Osteocyte (in vitro differentiated cells): ENCODE results near the gene LMAN1. TPM values are rescaled to one million over a fixed set of nuclear protein-coding genes. Genes with fewer than 3 reads are reported as not detected.

Experiments
- DNase-seq: peaks from one replicate; pipeline ENCODE4 v3.0.0; 2021; ENCODE audit warnings: mixed read lengths; ENCODE audit not compliant: unreplicated experiment; ENCODE audit errors: extremely low spot score
- H3K27ac Mint-ChIP-seq: one replicate; pipeline ENCODE4 v1.8.0; 2021; ENCODE audit warnings: mild to moderate bottlenecking, mixed read lengths; ENCODE audit not compliant: unreplicated experiment
- H3K27me3 Mint-ChIP-seq: one replicate; pipeline ENCODE4 v1.8.0; 2021; ENCODE audit warnings: mixed read lengths; ENCODE audit not compliant: unreplicated experiment
- H3K36me3 Mint-ChIP-seq: one replicate; pipeline ENCODE4 v1.8.0; 2021; ENCODE audit warnings: mixed read lengths; ENCODE audit not compliant: unreplicated experiment
- H3K4me1 Mint-ChIP-seq: one replicate; pipeline ENCODE4 v1.8.0; 2021; ENCODE audit warnings: mixed read lengths; ENCODE audit not compliant: unreplicated experiment
- H3K4me3 Mint-ChIP-seq: one replicate; pipeline ENCODE4 v1.8.0; 2021; ENCODE audit warnings: mild to moderate bottlenecking, moderate library complexity, mixed read lengths; ENCODE audit not compliant: unreplicated experiment
- H3K9me3 Mint-ChIP-seq: one replicate; pipeline ENCODE4 v1.8.0; 2021; ENCODE audit warnings: mixed read lengths; ENCODE audit not compliant: unreplicated experiment
- total RNA-seq: library from RNA; stranded (reverse); gene quantifications from 2 replicates; pipeline ENCODE4 v1.2.1, GENCODE V29; 2021
- TF ChIP-seq, protein P1 (sequence below): fragments of 200-600 bp; sonication (generic); IDR thresholded peaks from 2 replicates; pipeline ENCODE4 v1.5.0; 2021; ENCODE audit warnings: antibody characterized with exemption, mild to moderate bottlenecking, moderate library complexity

The LMAN1 gene
- total RNA-seq, 1 donor from 2014 or later, result 93.2 TPM

DNA sequence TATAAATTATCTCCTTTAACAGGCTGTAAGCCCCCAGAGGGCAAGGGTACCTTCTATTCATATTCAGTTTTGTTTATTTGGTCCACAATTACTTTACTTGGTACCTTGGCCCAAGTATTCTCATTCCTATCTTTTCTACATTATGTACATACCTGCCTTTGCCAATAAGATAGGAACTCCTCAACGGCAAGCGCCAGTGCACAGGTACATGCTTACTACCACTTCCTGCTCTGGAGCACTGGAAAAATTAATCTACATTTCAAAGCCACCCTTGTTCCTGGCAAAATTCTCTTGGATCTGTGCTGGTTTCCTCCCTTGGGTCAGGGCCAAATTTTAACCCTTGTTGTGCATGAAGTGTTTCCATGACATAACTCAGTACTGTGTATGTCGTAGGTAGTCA is 34.3 kb upstream of the LMAN1 start:
- Mint-ChIP-seq H3K36me3 (no peaks in the 10 kb centered on the region), H3K27me3 (peaks cover 4% of the 10 kb centered on the region), H3K9me3 (no peaks in the 10 kb centered on the region), H3K4me3 (no peak overlapping the region), H3K27ac (no peak overlapping the region), H3K4me1 (peaks cover 5% of the 10 kb centered on the region)
- no peak for DNase-seq
- TF ChIP-seq, protein P1, sequence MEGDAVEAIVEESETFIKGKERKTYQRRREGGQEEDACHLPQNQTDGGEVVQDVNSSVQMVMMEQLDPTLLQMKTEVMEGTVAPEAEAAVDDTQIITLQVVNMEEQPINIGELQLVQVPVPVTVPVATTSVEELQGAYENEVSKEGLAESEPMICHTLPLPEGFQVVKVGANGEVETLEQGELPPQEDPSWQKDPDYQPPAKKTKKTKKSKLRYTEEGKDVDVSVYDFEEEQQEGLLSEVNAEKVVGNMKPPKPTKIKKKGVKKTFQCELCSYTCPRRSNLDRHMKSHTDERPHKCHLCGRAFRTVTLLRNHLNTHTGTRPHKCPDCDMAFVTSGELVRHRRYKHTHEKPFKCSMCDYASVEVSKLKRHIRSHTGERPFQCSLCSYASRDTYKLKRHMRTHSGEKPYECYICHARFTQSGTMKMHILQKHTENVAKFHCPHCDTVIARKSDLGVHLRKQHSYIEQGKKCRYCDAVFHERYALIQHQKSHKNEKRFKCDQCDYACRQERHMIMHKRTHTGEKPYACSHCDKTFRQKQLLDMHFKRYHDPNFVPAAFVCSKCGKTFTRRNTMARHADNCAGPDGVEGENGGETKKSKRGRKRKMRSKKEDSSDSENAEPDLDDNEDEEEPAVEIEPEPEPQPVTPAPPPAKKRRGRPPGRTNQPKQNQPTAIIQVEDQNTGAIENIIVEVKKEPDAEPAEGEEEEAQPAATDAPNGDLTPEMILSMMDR, result no peak

DNA sequence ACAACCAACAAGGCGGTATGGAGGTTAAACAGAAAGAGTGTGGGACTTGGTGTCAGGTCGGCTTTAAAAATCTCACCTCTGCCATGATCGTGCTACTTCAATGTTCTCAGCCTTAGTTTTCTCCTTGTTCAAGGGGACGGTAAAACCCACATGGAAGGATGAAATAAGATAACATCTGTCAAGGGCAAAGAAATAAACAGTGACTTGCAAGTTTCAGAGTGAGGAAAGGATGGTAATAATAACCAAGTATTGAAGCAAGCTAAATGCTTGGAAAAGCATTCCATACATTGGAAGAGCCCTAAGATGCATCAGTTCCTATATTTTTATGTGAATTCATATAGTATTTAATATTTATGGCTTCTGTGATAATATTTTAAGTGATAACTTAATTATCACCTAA is 29.8 kb upstream of the LMAN1 start:
- H3K4me1 Mint-ChIP-seq, result peaks cover 11% of the 10 kb centered on the region
- no peak for DNase-seq
- TF ChIP-seq, protein P1, result no peak
- H3K4me3 Mint-ChIP-seq, result no peak overlapping the region
- H3K27me3 Mint-ChIP-seq, result no peaks in the 10 kb centered on the region
- no peaks in the 10 kb centered on the region for H3K36me3 Mint-ChIP-seq
- no peaks in the 10 kb centered on the region for H3K9me3 Mint-ChIP-seq
- no peak overlapping the region for H3K27ac Mint-ChIP-seq

DNA sequence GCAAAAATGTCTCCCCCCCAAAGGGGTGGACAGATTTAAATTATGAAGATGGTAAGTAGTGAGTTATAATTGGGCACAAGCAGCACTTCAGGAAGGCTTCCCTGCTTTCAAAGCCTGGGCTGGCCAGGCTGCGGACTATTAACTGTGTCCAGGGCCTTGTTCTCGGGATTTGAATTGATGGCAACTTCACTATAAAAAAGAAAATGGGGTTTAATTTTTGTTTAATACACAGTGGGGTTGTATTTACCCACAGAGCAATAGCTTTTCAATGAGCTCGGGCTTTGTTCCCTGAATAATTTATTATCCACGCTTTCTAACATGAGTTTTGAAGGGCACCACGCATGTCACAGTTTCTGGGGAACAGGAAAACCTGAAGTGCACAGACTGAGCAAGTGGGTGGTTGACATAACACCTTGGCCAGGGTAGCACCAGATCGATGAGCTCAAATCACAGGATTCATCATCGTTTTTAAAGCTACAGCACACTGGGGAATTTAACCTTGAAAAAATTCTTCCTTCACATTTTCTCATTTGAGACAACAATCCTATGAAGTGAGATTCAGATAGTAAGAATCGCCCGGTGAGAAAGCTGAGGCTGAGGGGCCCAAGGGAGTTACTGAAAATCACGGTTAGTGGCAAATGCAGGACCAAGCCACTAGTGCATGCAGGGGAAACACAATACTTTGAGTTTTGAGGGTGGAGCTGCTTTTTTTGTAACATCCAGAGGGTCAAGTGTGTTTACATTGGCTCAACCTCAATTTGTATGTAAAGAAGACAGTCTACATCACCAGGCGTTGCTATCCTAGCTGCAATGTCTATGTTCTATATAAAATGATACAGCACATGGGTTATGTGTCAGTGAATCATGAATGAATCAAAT is 28.9 kb upstream of the LMAN1 start:
- DNase-seq, result no peak
- peaks cover 11% of the 10 kb centered on the region for H3K4me1 Mint-ChIP-seq

DNA sequence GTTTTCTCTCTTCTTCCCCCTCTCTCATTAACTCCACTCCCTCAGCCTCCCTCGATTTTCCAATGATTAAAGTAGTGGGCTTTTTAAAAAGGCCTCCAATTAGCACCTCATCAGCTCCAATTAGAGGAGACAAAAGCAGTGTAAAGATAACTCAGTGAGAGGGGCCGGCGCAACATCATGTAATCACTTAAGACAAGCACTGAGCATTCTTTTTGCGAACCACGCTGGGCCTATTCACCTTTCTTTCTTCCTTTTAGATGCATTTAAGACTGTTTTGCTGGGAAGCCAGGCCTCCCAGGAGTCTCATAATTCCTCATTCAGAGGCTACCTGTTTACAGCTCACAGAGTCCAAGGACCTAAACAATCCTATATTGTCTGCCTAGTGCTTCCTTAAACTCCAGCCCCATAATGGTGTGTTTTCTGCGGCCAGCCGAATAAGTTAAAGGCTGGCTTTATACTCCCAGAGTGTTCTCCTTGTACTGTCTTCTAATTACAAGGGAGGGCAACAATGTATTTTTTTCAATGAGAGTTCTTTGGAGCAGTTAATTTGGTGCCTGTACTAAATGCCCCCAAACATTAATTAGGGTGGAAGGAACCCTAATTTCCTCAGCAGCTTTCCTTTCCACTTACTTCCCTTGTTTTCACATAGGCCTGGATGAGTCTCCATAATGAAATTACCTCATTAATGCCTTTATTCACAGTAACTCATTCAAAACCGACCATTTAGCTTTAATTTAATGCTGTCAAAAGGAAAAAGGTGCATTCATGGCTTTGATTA is 28.0 kb upstream of the LMAN1 start:
- TF ChIP-seq, protein P1, result no peak
- Mint-ChIP-seq H3K9me3 (no peaks in the 10 kb centered on the region), H3K4me1 (peaks cover 11% of the 10 kb centered on the region), H3K27ac (no peak overlapping the region), H3K36me3 (no peaks in the 10 kb centered on the region), H3K27me3 (no peaks in the 10 kb centered on the region), H3K4me3 (no peak overlapping the region)
- no peak for DNase-seq

More for the DNA sequence above, 28.9 kb upstream of the LMAN1 start:
- Mint-ChIP-seq H3K27me3 (no peaks in the 10 kb centered on the region), H3K4me3 (no peak overlapping the region), H3K9me3 (no peaks in the 10 kb centered on the region), H3K36me3 (no peaks in the 10 kb centered on the region), H3K27ac (no peak overlapping the region)
- TF ChIP-seq, protein P1, result no peak

DNA sequence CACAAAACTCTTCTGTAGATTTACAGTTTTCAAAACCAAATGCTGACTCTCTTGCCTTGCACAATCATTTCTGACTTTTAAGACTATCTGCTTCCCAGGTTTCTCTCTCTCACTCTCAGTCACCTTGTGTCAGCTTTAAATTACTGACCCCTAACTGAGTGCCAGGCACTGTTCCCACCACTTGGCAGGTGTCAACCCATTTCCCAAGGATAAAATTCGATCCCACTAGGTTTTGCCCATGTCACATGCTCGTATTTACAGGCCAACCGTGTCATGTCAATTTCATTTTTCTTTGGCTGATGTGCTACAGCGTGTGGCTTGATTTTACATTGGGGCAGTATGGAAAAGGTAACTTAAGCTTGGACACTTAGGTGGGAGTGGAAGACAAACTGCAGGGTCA is 26.1 kb upstream of the LMAN1 start:
- Mint-ChIP-seq H3K36me3 (no peaks in the 10 kb centered on the region), H3K4me3 (no peak overlapping the region), H3K9me3 (peaks cover 3% of the 10 kb centered on the region), H3K27ac (no peak overlapping the region), H3K4me1 (peaks cover 11% of the 10 kb centered on the region), H3K27me3 (no peaks in the 10 kb centered on the region)
- TF ChIP-seq, protein P1, result no peak
- no peak for DNase-seq
